ENCODE results near the gene FGGY.
"Not testable (repeated sequence)": the region's sequence is repeated elsewhere in the genome, so short reads cannot be mapped to it uniquely, and the experiment has no call there.

Gene FGGY

DNA sequence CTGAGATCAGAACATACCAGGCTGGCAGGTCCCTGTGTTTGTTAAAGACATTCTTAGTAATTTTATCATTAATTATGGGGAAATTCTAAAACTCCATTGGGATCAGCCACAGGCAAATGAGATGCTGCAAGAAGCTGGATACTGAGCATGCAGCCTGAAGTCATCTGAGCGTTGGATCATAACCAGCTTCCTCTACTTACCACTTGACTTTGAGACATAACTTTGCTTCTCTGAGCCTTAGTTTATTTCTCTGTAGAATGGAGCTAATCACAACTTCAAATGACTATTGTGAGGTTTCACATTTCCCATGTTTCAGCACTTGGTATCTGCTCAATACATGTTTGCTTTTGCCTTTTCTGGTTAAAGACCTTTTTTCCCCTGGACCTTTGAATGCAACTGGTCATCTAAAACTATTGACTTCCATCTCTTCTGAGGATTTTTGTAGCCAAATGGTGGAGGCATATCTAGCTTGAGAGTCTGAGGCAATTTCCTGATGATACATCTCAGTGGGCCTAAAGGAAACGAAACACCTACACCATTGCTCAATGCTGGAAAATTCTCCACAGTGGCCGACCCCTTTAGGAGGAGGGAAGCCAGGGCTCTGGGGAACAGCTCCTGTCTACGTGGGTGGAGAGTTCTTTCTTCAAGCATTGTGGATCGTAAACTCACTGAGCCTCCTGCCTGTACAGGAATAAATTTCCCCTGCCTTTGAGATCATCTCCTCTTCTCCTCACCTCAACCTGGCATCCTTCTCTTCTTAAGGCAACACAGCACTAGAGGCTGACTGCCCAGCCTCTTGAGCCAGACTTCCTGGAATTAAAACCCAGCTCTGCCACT, 408.8 kb downstream of the FGGY start:
- no peak for DNase-seq (ENCODE audit: extremely low read depth, low read depth)
- no peak for TF ChIP-seq CTCF (IDR thresholded peaks at IDR 0.05; ENCODE audit: low read depth, low read length, missing control alignments)
- H3K4me3 ChIP-seq (replicated peaks; ENCODE audit: low read depth, low read length): no peak overlapping the region

DNA sequence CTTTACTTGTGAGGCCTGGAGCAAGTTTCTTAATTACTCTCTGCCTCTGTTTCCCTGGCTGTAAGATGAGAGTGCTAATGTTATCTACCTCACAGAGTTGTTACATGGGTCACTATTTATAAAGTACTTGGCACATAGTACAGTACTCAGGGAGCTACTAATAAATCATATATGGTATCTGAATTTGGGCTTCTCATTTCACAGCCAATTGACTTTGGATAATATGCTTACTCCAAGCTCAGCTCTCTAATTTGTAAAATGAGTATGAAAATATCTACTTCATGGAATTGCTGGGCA, 409.4 kb downstream of the FGGY start:
- no peak for TF ChIP-seq CTCF (IDR thresholded peaks at IDR 0.05; ENCODE audit: low read depth, low read length, missing control alignments)
- no peak overlapping the region for H3K4me3 ChIP-seq (replicated peaks; ENCODE audit: low read depth, low read length)
- no peak for DNase-seq (ENCODE audit: extremely low read depth, low read depth)

- DNase-seq (ENCODE audit: extremely low read depth, low read depth): peak; percentile 91
- TF ChIP-seq CTCF (IDR thresholded peaks at IDR 0.05; ENCODE audit: low read depth, low read length, missing control alignments): no peak
These were observed 410.4 kb downstream of the FGGY start for GRCh38 chr1:59707178-59707791.

DNA sequence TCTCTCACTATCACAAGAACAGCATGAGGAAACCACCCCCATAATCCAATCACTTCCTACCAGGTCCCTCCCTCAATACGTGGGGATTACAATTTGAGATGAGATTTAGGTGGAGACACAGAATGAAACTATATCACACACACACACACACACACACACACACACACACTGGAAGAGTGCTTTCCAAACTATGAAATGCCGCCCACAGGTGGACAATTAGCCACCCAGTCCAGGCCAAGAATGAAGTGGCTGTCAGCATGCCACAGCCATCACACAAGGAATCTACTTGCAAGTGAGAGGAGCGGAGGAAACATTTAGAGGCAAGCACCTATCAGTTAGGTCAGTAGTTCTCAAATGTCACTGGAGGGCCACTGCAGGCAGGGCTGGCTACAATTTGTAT, 412.4 kb downstream of the FGGY start:
- DNase-seq (ENCODE audit: extremely low read depth, low read depth): no peak
- TF ChIP-seq CTCF (IDR thresholded peaks at IDR 0.05; ENCODE audit: low read depth, low read length, missing control alignments): no peak
- no peak overlapping the region for H3K4me3 ChIP-seq (replicated peaks; ENCODE audit: low read depth, low read length)

More at GRCh38 chr1:59707178-59707791, 410.4 kb downstream of the FGGY start:
- no peak overlapping the region for H3K4me3 ChIP-seq (replicated peaks; ENCODE audit: low read depth, low read length)

DNA sequence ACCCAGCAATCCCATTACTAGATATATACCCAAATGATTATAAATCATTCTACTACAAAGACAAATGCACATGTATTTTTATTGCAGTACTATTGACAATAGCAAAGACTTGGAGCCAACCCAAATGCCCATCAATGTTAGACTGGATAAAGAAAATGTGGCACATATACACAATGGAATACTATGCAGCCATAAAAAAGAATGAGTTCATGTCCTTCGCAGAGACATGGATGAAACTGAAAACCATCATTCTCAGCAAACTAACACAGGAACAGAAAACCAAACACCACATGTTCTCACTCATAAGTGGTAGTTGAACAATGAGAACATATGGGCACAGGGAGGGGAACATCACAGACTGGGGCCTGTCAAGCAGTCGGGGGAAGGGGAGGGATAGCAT, 414.0 kb downstream of the FGGY start:
- H3K4me3 ChIP-seq (replicated peaks; ENCODE audit: low read depth, low read length); DNase-seq (ENCODE audit: extremely low read depth, low read depth): not testable (repeated sequence)

DNA sequence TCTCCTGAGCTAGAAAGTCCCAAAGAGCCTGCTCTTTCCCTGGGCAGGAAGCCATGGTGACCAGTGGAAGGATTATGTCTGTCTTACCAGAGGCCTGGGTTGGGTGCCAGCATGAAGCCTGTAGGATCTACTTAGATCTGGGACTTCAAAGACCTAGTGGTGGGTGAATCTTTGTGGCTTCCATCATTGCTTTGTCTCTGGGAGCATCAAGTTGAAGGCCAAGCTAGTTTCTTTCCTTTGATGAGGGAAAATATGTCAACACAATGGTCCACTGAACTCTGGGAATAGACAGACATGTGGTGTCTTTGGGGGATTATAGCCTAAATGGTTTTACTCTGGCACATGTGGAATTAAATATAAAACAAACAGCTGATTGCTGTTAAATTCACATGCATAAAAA, 417.3 kb downstream of the FGGY start:
- no peak for TF ChIP-seq CTCF (IDR thresholded peaks at IDR 0.05; ENCODE audit: low read depth, low read length, missing control alignments)
- no peak for DNase-seq (ENCODE audit: extremely low read depth, low read depth)

DNA sequence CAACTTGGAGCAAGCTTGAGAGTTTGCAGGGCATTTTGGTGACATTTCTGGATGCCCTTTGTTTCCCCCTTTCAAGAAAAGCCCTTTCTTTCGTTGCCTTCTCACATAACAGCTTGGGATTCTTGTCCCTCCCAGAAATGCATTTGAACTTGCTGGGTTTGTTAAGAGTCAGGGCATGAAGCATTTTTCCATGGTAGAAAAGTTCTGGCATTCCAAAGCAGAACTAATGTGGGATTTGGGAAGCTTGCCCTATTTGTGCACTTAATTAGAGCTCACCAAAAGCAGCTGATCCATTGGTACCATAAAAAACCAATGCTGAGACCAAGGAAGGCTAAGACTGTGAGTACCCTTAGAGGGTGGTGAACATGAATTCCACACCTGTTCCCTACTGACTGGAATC, 418.1 kb downstream of the FGGY start:
- DNase-seq (ENCODE audit: extremely low read depth, low read depth): no peak
- TF ChIP-seq CTCF (IDR thresholded peaks at IDR 0.05; ENCODE audit: low read depth, low read length, missing control alignments): no peak
- H3K4me3 ChIP-seq (replicated peaks; ENCODE audit: low read depth, low read length): no peak overlapping the region

More for the DNA sequence above, 417.3 kb downstream of the FGGY start:
- H3K4me3 ChIP-seq (replicated peaks; ENCODE audit: low read depth, low read length): no peak overlapping the region
